Measurements from ENCODE around the gene GRID1. TPM values are rescaled to one million over a fixed set of nuclear protein-coding genes. Genes with fewer than 3 reads are reported as not detected.

Gene GRID1
- total RNA-seq, 4 donors from 2014 or later, result 0.35 to 10.7 (median 1.3) TPM

DNA sequence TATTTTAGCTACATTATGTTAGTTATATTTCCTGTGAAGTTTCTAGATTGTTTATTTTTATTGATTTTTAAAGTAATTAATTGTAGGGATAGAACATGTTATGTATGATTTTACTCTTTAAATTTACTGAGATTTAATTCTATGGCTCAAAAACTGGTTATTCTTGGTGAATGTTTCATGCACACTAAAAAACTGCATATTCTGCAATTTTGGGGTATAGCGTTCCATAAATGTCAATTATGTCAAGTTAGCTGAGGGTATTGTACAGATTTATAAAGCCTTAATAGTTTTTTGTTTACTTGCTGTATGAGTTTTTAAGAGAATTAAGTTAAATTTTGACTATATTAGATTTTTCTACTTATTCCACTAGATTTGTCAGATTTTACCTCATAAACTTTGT is 669.7 kb downstream of the GRID1 start:
- no peaks in the 10 kb centered on the region for H3K4me1 ChIP-seq
- TF ChIP-seq, protein P1, sequence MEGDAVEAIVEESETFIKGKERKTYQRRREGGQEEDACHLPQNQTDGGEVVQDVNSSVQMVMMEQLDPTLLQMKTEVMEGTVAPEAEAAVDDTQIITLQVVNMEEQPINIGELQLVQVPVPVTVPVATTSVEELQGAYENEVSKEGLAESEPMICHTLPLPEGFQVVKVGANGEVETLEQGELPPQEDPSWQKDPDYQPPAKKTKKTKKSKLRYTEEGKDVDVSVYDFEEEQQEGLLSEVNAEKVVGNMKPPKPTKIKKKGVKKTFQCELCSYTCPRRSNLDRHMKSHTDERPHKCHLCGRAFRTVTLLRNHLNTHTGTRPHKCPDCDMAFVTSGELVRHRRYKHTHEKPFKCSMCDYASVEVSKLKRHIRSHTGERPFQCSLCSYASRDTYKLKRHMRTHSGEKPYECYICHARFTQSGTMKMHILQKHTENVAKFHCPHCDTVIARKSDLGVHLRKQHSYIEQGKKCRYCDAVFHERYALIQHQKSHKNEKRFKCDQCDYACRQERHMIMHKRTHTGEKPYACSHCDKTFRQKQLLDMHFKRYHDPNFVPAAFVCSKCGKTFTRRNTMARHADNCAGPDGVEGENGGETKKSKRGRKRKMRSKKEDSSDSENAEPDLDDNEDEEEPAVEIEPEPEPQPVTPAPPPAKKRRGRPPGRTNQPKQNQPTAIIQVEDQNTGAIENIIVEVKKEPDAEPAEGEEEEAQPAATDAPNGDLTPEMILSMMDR (IDR thresholded peaks at IDR 0.05), result no peak
- no peak for TF ChIP-seq POLR2A (IDR thresholded peaks at IDR 0.05)
- no peaks in the 10 kb centered on the region for H3K27me3 ChIP-seq
- no peak for DNase-seq
- no peaks in the 10 kb centered on the region for H3K9me3 ChIP-seq
- no peaks in the 10 kb centered on the region for H3K36me3 ChIP-seq
- H3K4me3 ChIP-seq, result no peak overlapping the region
- H3K27ac ChIP-seq, result no peak overlapping the region

DNA sequence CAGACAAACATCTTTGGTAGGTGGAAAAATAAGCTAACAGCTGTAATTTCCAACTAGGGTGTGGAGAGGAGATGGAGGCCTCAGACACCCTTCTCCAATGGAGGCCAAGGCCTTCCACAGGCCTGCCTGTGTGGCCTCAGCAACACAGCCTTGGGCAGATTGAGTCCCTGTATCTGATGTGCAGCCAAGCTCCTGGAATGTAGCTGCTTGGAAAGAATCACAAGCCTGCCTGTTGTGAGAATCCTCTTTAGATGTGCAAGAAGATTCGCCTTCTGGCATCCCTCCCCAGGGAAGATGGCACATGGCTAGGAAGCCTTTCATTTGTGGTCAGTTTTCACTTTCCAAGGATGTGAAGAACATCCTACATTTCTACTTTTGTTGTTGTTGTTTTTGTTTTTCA is 684.0 kb downstream of the GRID1 start:
- H3K27me3 ChIP-seq, result no peaks in the 10 kb centered on the region
- no peak for DNase-seq
- H3K36me3 ChIP-seq, result no peaks in the 10 kb centered on the region
- H3K4me3 ChIP-seq, result no peak overlapping the region
- TF ChIP-seq POLR2A (IDR thresholded peaks at IDR 0.05), result no peak
- TF ChIP-seq, protein P1 (IDR thresholded peaks at IDR 0.05), result no peak
- H3K4me1 ChIP-seq, result no peaks in the 10 kb centered on the region
- no peak overlapping the region for H3K27ac ChIP-seq
- H3K9me3 ChIP-seq, result no peaks in the 10 kb centered on the region

DNA sequence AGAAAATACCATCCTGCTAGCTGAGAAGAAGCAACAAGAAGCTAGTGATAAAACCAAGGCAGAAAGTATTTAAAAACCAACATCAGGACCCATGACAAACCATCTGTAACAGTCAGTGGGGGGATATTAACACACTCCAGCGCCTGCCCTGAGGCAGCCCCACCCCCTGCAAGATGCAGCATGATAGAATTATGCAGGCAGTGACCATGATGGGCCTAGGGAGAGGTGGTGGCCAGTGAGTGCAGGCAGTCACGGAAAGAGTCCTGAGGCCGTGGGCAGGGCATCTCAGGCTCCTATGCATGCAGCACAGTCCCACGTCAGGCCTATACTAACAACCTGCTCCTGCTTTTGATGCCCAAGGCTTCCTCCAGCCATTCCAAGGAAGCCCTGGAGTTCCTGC is 686.9 kb downstream of the GRID1 start:
- H3K4me3 ChIP-seq, result no peak overlapping the region
- no peaks in the 10 kb centered on the region for H3K27me3 ChIP-seq
- H3K36me3 ChIP-seq, result no peaks in the 10 kb centered on the region

DNA sequence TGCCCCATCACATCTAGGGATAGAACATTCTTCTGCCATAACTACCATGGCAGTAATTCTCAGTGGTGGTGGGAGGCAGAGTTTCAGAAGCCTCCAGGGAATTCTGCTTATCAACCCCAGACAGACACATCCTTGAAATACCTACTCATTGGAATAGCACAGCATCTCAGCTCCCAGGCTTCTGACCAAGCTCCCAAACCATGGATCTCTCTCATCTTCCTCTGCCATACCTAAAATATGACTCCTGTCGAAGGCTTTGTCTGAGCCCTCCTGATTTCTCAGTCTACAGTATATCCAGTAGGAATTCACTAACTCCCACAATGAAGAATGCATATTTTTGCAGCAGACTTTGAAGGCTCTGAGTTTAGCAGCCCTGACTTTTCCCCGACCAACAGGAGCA is 687.5 kb downstream of the GRID1 start:
- H3K36me3 ChIP-seq, result no peaks in the 10 kb centered on the region
- H3K27ac ChIP-seq, result no peak overlapping the region
- no peak overlapping the region for H3K4me3 ChIP-seq
- TF ChIP-seq POLR2A (IDR thresholded peaks at IDR 0.05), result no peak
- TF ChIP-seq, protein P1 (IDR thresholded peaks at IDR 0.05), result no peak
- no peaks in the 10 kb centered on the region for H3K9me3 ChIP-seq
- no peaks in the 10 kb centered on the region for H3K27me3 ChIP-seq
- DNase-seq, result no peak
- no peaks in the 10 kb centered on the region for H3K4me1 ChIP-seq

More for the DNA sequence above, 686.9 kb downstream of the GRID1 start:
- Histone ChIP-seq H3K27ac (no peak overlapping the region), H3K9me3 (no peaks in the 10 kb centered on the region), H3K4me1 (no peaks in the 10 kb centered on the region)
- DNase-seq, result no peak
- TF ChIP-seq POLR2A (IDR thresholded peaks at IDR 0.05), result no peak
- TF ChIP-seq, protein P1 (IDR thresholded peaks at IDR 0.05), result no peak

DNA sequence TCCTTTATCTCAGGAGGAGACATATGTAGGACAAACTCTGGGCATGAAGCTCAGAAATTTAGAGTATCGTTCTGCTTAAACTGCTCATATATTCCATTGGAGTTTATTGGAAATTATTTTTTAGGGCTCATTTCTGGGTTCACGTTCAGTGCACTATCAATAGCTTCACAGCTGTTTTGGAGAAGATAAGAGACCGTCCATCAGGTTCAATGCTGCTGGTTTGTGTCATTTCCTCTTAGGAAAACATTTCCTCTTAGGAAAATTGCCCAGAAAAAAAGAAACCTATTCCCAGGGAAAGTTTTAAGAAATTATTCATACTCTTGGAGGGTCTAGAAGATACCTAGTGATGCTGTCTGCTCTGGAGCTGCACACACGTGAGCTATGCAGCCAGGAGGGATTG is 691.7 kb downstream of the GRID1 start:
- no peak for DNase-seq
- H3K4me1 ChIP-seq, result no peaks in the 10 kb centered on the region
- no peak overlapping the region for H3K4me3 ChIP-seq
- TF ChIP-seq POLR2A (IDR thresholded peaks at IDR 0.05), result no peak
- TF ChIP-seq, protein P1 (IDR thresholded peaks at IDR 0.05), result no peak
- H3K36me3 ChIP-seq, result no peaks in the 10 kb centered on the region
- H3K27ac ChIP-seq, result no peak overlapping the region
- no peaks in the 10 kb centered on the region for H3K9me3 ChIP-seq
- H3K27me3 ChIP-seq, result no peaks in the 10 kb centered on the region

DNA sequence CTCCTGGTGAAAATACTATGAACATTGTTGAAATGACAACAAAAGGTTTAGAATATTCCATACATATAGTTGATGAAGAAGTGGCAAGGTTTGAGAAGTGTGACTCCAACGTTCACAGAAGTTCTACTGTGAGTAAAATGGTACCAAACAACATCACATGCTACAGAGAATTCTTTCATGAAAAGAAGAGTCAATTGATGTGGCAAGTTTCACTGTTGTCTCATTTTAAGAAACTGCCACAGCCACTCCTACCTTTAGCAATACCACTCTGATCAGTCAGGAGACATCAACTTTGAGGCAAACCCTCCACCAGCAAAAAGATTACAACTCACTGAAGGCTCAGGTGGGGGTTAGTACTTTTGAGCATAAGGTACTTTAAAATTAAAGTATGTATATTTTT is 693.3 kb downstream of the GRID1 start:
- H3K4me1 ChIP-seq, result no peaks in the 10 kb centered on the region
- H3K36me3 ChIP-seq, result no peaks in the 10 kb centered on the region
- TF ChIP-seq, protein P1 (IDR thresholded peaks at IDR 0.05), result no peak
- no peak for TF ChIP-seq POLR2A (IDR thresholded peaks at IDR 0.05)

More for the DNA sequence above, 693.3 kb downstream of the GRID1 start:
- DNase-seq, result no peak
- Histone ChIP-seq H3K27ac (no peak overlapping the region), H3K4me3 (no peak overlapping the region), H3K9me3 (no peaks in the 10 kb centered on the region), H3K27me3 (no peaks in the 10 kb centered on the region)

Data from Peyer's patch (tissue), 4 donors.